ENCODE results near the gene ALK.

The ALK gene

GRCh38 chr2:29519338-29519925 lies 402.0 kb downstream of the ALK start:
- TF ChIP-seq CTCF (IDR thresholded peaks at IDR 0.05): no peak

DNA sequence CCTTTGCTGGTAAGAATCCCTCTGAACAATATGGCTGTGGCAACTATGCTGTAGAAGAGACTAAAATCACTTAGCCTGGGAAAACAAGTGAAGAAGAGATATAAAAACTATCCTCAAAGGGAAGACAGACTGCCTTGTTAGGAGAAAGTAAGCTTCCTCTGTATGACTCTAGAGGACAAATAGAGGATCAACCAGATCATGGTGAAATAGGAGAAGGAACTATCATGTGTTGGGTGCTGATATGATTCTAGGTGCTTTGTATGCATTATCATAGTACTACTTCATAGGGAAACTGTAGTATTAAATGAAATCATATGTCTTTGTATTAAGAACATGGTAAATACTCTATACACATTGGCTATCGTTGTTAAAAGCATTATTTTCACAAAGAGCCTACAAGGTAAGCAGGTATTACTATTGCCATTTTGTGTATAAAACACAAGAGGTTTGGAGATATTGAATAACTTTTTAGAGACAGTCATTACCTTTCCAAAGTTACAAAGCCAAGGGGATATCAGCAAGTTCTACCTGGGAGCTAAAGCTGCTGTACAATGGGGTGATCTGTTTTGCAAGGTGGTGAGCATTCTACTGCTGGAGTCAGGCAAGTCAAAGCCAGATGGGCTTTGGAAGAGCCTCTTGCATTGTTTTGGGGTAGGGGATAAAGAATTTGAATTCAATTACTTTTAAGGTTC lies 402.6 kb downstream of the ALK start:
- no peak overlapping the region for H3K4me3 ChIP-seq
- DNase-seq (ENCODE audit: low spot score): no peak
- H3K27ac ChIP-seq: no peak overlapping the region
- TF ChIP-seq CTCF (IDR thresholded peaks at IDR 0.05): no peak

More at GRCh38 chr2:29519338-29519925, 402.0 kb downstream of the ALK start:
- DNase-seq (ENCODE audit: low spot score): no peak
- no peak overlapping the region for H3K27ac ChIP-seq
- no peak overlapping the region for H3K4me3 ChIP-seq

DNA sequence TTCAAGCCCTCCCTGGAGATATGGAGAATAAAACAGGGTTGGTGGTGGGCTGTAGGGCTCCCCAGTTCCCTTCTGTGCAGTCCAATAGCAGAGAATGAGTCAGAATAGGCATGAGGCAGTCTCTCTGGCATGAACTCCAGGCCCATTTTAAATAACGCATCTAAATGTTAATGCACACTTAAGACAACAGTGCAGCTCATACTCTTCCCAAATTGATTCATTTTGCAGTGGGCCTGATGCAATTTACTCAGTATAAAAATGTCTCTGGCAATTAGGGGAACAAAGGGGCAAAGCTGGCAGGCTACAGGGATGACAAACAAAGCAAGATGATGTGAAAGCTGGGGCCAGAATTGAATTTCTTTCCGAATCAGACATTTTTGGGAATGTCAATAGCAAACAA lies 403.4 kb downstream of the ALK start:
- DNase-seq (ENCODE audit: low spot score): no peak
- Histone ChIP-seq H3K4me3 (no peak overlapping the region), H3K27ac (no peak overlapping the region)
- no peak for TF ChIP-seq CTCF (IDR thresholded peaks at IDR 0.05)

DNA sequence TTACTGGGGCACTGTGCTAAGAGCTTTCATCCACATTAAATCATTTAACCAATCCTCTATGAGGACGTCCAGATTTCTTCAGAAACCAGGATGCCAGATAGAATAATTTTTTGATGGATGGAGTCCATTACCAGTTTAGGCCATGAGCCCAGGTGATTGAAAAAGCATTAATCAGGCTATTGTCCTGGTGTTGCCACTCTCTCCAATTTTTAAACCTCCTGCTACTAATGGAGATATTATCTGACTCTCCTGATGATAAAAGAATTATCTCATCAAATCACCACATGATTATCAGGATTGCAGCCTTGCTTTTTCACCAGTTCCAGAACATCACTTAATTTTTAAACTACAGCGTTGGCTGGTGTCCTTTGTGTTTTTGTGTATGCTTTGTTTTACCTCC lies 404.0 kb downstream of the ALK start:
- H3K27ac ChIP-seq: no peak overlapping the region
- no peak for TF ChIP-seq CTCF (IDR thresholded peaks at IDR 0.05)
- no peak overlapping the region for H3K4me3 ChIP-seq
- no peak for DNase-seq (ENCODE audit: low spot score)

DNA sequence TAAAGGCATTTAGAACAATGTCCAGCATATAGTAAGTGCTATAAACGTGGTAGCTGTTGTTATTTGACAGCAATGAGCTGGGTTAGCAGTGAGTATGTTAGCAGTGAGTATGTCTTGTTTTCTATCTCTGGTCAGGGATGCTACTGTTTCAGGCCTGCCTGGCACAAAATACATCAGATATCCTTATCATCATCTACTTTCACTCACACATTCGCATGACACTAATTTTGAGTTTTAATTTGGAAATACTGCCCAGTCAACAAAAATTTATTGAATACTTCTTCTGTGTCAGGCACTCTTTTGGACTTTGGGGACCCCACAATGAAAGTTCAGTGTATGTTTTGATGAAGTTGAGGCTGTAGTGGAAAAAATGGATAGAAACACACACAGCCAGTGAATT lies 404.6 kb downstream of the ALK start:
- no peak overlapping the region for H3K4me3 ChIP-seq
- DNase-seq (ENCODE audit: low spot score): no peak
- no peak for TF ChIP-seq CTCF (IDR thresholded peaks at IDR 0.05)

DNA sequence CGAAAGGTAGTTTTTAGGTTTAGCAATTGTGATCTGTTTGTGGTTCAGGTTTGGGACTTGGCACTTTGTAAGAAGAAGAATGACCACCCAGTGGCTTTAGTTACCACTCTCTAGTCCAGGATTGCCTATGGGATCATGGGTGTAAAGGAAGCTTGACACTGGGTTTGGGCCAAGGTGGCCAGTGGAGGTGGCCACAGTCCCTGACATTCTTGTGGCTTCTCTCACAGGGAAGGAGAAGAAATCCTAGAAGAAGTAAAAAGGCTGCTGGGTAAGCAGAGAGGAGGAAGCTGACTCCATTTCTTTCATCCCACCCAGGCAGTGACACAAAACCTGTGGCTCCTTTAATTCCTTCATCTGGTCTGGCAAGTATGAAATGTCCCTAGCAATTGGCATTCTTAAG lies 411.5 kb downstream of the ALK start:
- Histone ChIP-seq H3K27ac (no peak overlapping the region), H3K4me3 (no peak overlapping the region)
- no peak for DNase-seq (ENCODE audit: low spot score)
- TF ChIP-seq CTCF (IDR thresholded peaks at IDR 0.05): no peak

More for the DNA sequence above, 404.6 kb downstream of the ALK start:
- no peak overlapping the region for H3K27ac ChIP-seq

GRCh38 chr2:29509397-29509796 lies 412.0 kb downstream of the ALK start:
- H3K27ac ChIP-seq: no peak overlapping the region
- DNase-seq (ENCODE audit: low spot score): no peak
- H3K4me3 ChIP-seq: no peak overlapping the region
- no peak for TF ChIP-seq CTCF (IDR thresholded peaks at IDR 0.05)
